Measurements from ENCODE around the gene RABGGTA.

DNA sequence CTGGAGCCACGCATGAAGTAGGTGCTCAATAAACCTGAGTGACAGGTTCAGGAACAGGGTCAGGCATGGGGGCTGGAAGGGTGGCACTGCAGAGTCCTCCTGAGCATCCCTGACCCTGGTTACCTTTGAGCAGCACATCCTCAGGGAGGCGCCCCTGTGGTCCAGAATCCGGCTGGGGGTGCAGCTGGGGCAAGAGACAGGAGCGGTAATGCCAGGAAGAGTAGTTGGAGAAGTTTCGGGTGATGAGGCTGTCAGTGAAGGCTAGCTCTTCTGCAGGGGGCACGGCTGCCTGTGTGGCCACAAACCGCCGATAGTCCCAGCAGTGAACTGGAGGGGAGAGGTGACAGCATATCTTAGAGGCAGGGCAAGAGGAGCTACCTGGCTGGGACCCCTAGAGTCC, 2.0 kb downstream of the RABGGTA start:
- TF ChIP-seq, protein P1, sequence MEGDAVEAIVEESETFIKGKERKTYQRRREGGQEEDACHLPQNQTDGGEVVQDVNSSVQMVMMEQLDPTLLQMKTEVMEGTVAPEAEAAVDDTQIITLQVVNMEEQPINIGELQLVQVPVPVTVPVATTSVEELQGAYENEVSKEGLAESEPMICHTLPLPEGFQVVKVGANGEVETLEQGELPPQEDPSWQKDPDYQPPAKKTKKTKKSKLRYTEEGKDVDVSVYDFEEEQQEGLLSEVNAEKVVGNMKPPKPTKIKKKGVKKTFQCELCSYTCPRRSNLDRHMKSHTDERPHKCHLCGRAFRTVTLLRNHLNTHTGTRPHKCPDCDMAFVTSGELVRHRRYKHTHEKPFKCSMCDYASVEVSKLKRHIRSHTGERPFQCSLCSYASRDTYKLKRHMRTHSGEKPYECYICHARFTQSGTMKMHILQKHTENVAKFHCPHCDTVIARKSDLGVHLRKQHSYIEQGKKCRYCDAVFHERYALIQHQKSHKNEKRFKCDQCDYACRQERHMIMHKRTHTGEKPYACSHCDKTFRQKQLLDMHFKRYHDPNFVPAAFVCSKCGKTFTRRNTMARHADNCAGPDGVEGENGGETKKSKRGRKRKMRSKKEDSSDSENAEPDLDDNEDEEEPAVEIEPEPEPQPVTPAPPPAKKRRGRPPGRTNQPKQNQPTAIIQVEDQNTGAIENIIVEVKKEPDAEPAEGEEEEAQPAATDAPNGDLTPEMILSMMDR (IDR thresholded peaks at IDR 0.05; ENCODE audit: low read depth, low read length) = no peak
- TF ChIP-seq EZH2phosphoT487 (IDR thresholded peaks at IDR 0.05; ENCODE audit: low read depth) = no peak
